Measurements from ENCODE around the gene SH3PXD2B. TPM values are rescaled to one million over a fixed set of nuclear protein-coding genes. Genes with fewer than 3 reads are reported as not detected.

The SH3PXD2B gene
- total RNA-seq, 1 donor from 2014 or later = 30.9 TPM

DNA sequence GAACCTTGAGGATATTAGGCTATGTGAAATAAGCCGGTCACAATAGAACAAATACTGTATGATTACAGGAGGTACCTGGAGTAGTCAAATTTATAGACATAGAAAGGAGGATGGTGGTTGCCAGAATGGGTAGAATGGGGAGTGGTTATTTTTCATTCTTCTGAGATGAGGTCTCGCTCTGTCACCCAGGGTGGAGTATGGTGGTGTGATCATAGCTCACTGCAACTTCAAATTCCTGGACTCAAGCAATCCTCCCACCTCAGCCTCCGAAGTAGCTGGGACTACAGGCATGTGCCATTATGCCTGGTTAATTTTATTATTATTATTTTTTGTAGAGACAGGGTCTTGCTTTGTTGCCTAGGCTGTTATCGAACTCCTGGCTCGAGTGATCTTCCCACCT is 27.1 kb downstream of the SH3PXD2B start:
- TF ChIP-seq POLR2A (IDR thresholded peaks at IDR 0.05) = no peak
- TF ChIP-seq POLR2AphosphoS5 (IDR thresholded peaks at IDR 0.05; ENCODE audit: insufficient read depth in 1 of 2, low read depth in 1 of 2) = no peak
- TF ChIP-seq, protein P1, sequence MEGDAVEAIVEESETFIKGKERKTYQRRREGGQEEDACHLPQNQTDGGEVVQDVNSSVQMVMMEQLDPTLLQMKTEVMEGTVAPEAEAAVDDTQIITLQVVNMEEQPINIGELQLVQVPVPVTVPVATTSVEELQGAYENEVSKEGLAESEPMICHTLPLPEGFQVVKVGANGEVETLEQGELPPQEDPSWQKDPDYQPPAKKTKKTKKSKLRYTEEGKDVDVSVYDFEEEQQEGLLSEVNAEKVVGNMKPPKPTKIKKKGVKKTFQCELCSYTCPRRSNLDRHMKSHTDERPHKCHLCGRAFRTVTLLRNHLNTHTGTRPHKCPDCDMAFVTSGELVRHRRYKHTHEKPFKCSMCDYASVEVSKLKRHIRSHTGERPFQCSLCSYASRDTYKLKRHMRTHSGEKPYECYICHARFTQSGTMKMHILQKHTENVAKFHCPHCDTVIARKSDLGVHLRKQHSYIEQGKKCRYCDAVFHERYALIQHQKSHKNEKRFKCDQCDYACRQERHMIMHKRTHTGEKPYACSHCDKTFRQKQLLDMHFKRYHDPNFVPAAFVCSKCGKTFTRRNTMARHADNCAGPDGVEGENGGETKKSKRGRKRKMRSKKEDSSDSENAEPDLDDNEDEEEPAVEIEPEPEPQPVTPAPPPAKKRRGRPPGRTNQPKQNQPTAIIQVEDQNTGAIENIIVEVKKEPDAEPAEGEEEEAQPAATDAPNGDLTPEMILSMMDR (IDR thresholded peaks at IDR 0.05) = no peak
- Histone ChIP-seq H3K4me3 (no peak overlapping the region), H3K27ac (peak overlapping the region; percentile 98), H3K36me3 (no peaks in the 10 kb centered on the region), H3K9me3 (no peaks in the 10 kb centered on the region), H3K27me3 (no peaks in the 10 kb centered on the region), H3K4me1 (peaks cover 91% of the 10 kb centered on the region)
- DNase-seq (ENCODE audit: extremely low spot score in 2 of 2) = no peak
- intact Hi-C loops (cut with DNase I) = no loop called here

DNA sequence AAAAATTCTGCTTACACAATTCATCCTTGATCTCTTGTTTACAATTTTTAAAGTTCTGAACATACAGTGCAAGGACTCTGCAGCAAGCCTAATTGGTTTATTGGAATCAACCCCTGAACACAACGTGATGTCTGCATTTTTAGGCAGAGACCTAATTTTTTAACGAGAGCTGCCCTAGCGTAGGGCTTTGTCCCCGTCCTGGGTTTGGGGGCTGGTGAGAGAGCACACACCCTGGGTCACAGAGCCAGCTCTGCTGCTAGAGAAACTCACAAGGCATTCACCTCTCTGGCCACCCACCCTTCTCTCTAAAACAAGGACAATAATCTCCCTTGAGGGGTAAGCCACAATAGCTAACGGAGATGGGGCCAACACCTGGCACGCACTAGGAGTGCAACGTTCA is 28.2 kb downstream of the SH3PXD2B start:
- no peaks in the 10 kb centered on the region for H3K27me3 ChIP-seq
- intact Hi-C loops (cut with DNase I) = no loop called here
- H3K4me1 ChIP-seq = peaks cover 96% of the 10 kb centered on the region
- peak overlapping the region; percentile 98 for H3K27ac ChIP-seq
- no peaks in the 10 kb centered on the region for H3K9me3 ChIP-seq
- no peak for DNase-seq (ENCODE audit: extremely low spot score in 2 of 2)
- peak; percentile 57 to 80 for TF ChIP-seq POLR2AphosphoS5 (IDR thresholded peaks at IDR 0.05; ENCODE audit: insufficient read depth in 1 of 2, low read depth in 1 of 2)
- TF ChIP-seq POLR2A (IDR thresholded peaks at IDR 0.05) = no peak
- peak overlapping the region in 1 of 2 donors; percentile 15 for H3K4me3 ChIP-seq
- H3K36me3 ChIP-seq = no peaks in the 10 kb centered on the region

GRCh38 chr5:172425402-172425801 is 28.9 kb downstream of the SH3PXD2B start:
- Histone ChIP-seq H3K9me3 (no peaks in the 10 kb centered on the region), H3K27me3 (no peaks in the 10 kb centered on the region), H3K4me3 (no peak overlapping the region), H3K4me1 (peaks cover 96% of the 10 kb centered on the region), H3K27ac (peak overlapping the region; percentile 98), H3K36me3 (no peaks in the 10 kb centered on the region)
- intact Hi-C loops (cut with DNase I) = no loop called here
- TF ChIP-seq POLR2AphosphoS5 (IDR thresholded peaks at IDR 0.05; ENCODE audit: insufficient read depth in 1 of 2, low read depth in 1 of 2) (no peak), POLR2A (IDR thresholded peaks at IDR 0.05) (no peak)
- TF ChIP-seq, protein P1 (IDR thresholded peaks at IDR 0.05) = no peak
- DNase-seq (ENCODE audit: extremely low spot score in 2 of 2) = no peak

DNA sequence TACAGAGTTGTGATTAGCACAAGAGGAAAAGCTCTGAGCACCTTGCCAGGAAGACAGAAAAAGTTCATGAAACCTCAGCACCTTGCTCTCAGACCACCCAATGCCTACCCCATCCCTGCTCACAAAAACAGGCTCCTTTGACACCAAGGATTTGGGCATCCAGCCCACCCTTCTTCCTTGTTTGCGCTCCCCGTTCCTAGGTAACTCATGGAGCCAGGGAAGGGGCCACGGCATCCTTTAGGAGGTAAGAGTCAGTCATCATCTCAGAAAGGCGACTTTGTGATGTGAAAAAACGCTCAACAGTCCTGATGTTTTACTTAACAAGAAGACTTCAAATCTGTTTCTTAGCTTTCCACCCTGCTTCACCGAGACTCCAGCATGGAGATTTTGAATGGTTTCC is 29.5 kb downstream of the SH3PXD2B start:
- Histone ChIP-seq H3K4me3 (no peak overlapping the region), H3K27ac (peak overlapping the region; percentile 98), H3K4me1 (peaks cover 96% of the 10 kb centered on the region), H3K27me3 (no peaks in the 10 kb centered on the region), H3K36me3 (no peaks in the 10 kb centered on the region), H3K9me3 (no peaks in the 10 kb centered on the region)
- TF ChIP-seq POLR2A (IDR thresholded peaks at IDR 0.05) = no peak
- no peak for TF ChIP-seq POLR2AphosphoS5 (IDR thresholded peaks at IDR 0.05; ENCODE audit: insufficient read depth in 1 of 2, low read depth in 1 of 2)
- TF ChIP-seq, protein P1 (IDR thresholded peaks at IDR 0.05) = no peak
- DNase-seq (ENCODE audit: extremely low spot score in 2 of 2) = no peak
- intact Hi-C loops (cut with DNase I) = no loop called here

- intact Hi-C loops (cut with DNase I) = no loop called here
- H3K27me3 ChIP-seq = no peaks in the 10 kb centered on the region
- TF ChIP-seq POLR2AphosphoS5 (IDR thresholded peaks at IDR 0.05; ENCODE audit: insufficient read depth in 1 of 2, low read depth in 1 of 2) = no peak
- TF ChIP-seq, protein P1 (IDR thresholded peaks at IDR 0.05) = no peak
- no peak for TF ChIP-seq POLR2A (IDR thresholded peaks at IDR 0.05)
- no peak for DNase-seq (ENCODE audit: extremely low spot score in 2 of 2)
- H3K9me3 ChIP-seq = no peaks in the 10 kb centered on the region
- H3K36me3 ChIP-seq = no peaks in the 10 kb centered on the region
- peak overlapping the region; percentile 98 for H3K27ac ChIP-seq
- peaks cover 96% of the 10 kb centered on the region for H3K4me1 ChIP-seq
- no peak overlapping the region for H3K4me3 ChIP-seq
Observed at GRCh38 chr5:172424111-172424490, 30.2 kb downstream of the SH3PXD2B start.

Data from vagina (tissue), 2 donors.